Measurements from ENCODE around the gene MRPL53. TPM values are rescaled to one million over a fixed set of nuclear protein-coding genes. Genes with fewer than 3 reads are reported as not detected.

MRPL53 gene
- total RNA-seq, 6 donors from 2014 or later, result 19.9 to 87.1 (median 30.1) TPM

GRCh38 chr2:74493546-74493945, 21.1 kb upstream of the MRPL53 start:
- H3K36me3 ChIP-seq, result peaks cover 30 to 55% (median 44%) of the 10 kb centered on the region in 4 donors
- ATAC-seq (ENCODE audit: low FRiP score in 2 of 2), result no peak
- 95 to 100% methylated on average over 3 of the region's 3 CpGs for WGBS, 2 donors

DNA sequence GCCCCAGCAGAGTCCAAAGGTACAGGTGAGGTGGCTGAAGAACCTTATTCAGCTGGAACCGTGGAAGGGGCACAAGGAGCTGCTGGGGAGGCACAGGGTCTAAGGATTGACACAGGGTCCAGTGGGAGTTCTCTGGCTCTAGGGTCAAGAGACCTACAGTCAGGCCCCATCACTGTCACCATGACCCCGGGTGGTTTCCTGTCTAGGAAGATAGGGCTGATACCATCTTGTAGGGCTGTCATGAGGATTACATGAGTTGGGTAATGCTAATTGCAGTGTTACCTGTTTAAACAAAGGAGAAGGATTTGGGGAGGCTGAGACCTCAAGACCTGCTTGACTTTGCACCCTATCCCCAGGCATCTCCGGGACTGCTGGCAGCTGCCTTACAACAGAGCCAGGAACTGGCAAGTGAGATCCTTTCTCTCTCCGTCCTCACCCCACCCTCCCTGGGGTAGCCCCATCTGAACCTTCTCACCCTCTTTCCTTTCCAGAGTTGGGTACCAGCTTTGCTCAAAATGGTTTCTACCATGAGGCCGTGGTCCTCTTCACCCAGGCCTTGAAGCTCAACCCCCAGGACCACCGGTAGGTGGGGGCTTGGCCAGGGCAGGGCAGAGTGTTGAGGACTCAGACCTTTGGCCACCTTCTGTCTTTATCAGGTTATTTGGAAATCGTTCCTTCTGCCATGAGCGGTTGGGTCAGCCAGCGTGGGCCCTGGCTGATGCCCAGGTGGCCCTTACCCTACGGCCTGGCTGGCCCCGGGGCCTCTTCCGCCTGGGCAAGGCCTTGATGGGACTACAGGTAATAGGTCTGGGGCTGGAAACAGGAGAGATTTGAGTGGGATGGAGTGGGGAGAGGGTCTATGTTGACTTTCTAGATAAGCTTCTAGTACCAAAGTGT, 19.4 kb upstream of the MRPL53 start:
- no peaks in the 10 kb centered on the region for H3K4me1 ChIP-seq
- H3K36me3 ChIP-seq, result peaks cover 30 to 67% (median 47%) of the 10 kb centered on the region in 4 donors
- ATAC-seq (ENCODE audit: low FRiP score in 2 of 2), result no peak
- H3K27ac ChIP-seq, result no peak overlapping the region
- H3K27me3 ChIP-seq, result no peaks in the 10 kb centered on the region
- no peaks in the 10 kb centered on the region for H3K9me3 ChIP-seq
- 97 to 98% methylated on average over 11 to 12 of the region's 12 CpGs for WGBS, 2 donors
- TF ChIP-seq POLR2A (IDR thresholded peaks at IDR 0.05) (no peak), EP300 (IDR thresholded peaks at IDR 0.05) (no peak), CTCF (IDR thresholded peaks at IDR 0.05) (no peak), POLR2AphosphoS5 (IDR thresholded peaks at IDR 0.05) (no peak)
- H3K4me3 ChIP-seq, result no peak overlapping the region
- DNase-seq, result peak in 1 of 2 donors; percentile 64

More at GRCh38 chr2:74493546-74493945, 21.1 kb upstream of the MRPL53 start:
- Histone ChIP-seq H3K27me3 (peaks cover 0 to 11% (median 0%) of the 10 kb centered on the region in 4 donors), H3K4me1 (peaks cover 10 to 15% (median 12%) of the 10 kb centered on the region in 4 donors), H3K27ac (no peak overlapping the region), H3K4me3 (no peak overlapping the region), H3K9me3 (no peaks in the 10 kb centered on the region)
- DNase-seq, result no peak
- TF ChIP-seq EP300 (IDR thresholded peaks at IDR 0.05) (no peak), CTCF (IDR thresholded peaks at IDR 0.05) (no peak), POLR2A (IDR thresholded peaks at IDR 0.05) (no peak), POLR2AphosphoS5 (IDR thresholded peaks at IDR 0.05) (no peak)

- no peak overlapping the region for H3K27ac ChIP-seq
- H3K36me3 ChIP-seq, result peaks cover 30 to 85% (median 56%) of the 10 kb centered on the region in 4 donors
- DNase-seq, result no peak
- H3K4me1 ChIP-seq, result no peaks in the 10 kb centered on the region
- H3K4me3 ChIP-seq, result no peak overlapping the region
- H3K9me3 ChIP-seq, result no peaks in the 10 kb centered on the region
- 92 to 93% methylated on average over 2 to 9 of the region's 9 CpGs for WGBS, 2 donors
- TF ChIP-seq CTCF (IDR thresholded peaks at IDR 0.05) (no peak), POLR2A (IDR thresholded peaks at IDR 0.05) (no peak), EP300 (IDR thresholded peaks at IDR 0.05) (no peak), POLR2AphosphoS5 (IDR thresholded peaks at IDR 0.05) (no peak)
- ATAC-seq (ENCODE audit: low FRiP score in 2 of 2), result peak in 1 of 2 donors; percentile 12
- no peaks in the 10 kb centered on the region for H3K27me3 ChIP-seq
Observed at GRCh38 chr2:74489906-74490305, 17.4 kb upstream of the MRPL53 start.

GRCh38 chr2:74488643-74489481, 16.4 kb upstream of the MRPL53 start:
- WGBS, 2 donors, result 92 to 94% methylated on average over 9 of the region's 9 CpGs
- peaks cover 30 to 79% (median 55%) of the 10 kb centered on the region in 4 donors for H3K36me3 ChIP-seq
- no peak for TF ChIP-seq POLR2AphosphoS5 (IDR thresholded peaks at IDR 0.05)
- TF ChIP-seq CTCF (IDR thresholded peaks at IDR 0.05), result no peak
- no peak for TF ChIP-seq EP300 (IDR thresholded peaks at IDR 0.05)
- no peak for TF ChIP-seq POLR2A (IDR thresholded peaks at IDR 0.05)
- H3K4me1 ChIP-seq, result peaks cover under 1 to 6% (median 2%) of the 10 kb centered on the region in 4 donors
- H3K4me3 ChIP-seq, result no peak overlapping the region
- H3K9me3 ChIP-seq, result no peaks in the 10 kb centered on the region
- ATAC-seq (ENCODE audit: low FRiP score in 2 of 2) (no peak), DNase-seq (no peak)
- H3K27ac ChIP-seq, result no peak overlapping the region
- H3K27me3 ChIP-seq, result no peaks in the 10 kb centered on the region
